Measurements from ENCODE around the gene KRT17. TPM values are rescaled to one million over a fixed set of nuclear protein-coding genes. Genes with fewer than 3 reads are reported as not detected.
A peak's percentile ranks its signal among the peaks of the same experiment; 100 is the strongest.
"Not testable (repeated sequence)": the region's sequence is repeated elsewhere in the genome, so short reads cannot be mapped to it uniquely, and the experiment has no call there.

Gene KRT17
- total RNA-seq, 1 donor from 2014 or later, result 0.32 TPM

DNA sequence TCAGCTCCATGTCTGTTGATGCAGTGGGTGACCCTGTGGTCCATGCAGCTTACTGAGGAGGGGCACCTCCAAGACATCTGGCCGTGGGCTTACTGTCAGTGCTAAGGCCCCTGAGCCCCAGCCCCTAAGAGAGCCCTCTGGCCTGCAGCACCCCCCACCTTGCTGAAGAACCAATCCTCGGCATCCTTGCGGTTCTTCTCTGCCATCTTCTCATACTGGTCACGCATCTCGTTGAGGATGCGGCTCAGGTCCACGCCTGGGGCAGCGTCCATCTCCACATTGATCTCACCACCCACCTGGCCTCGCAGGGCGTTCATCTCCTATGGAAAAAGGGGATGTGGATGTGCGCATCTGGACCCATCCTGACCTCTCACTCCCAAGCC lies 2.9 kb downstream of the KRT17 start:
- DNase-seq (ENCODE audit: low read depth), result not testable (repeated sequence)

DNA sequence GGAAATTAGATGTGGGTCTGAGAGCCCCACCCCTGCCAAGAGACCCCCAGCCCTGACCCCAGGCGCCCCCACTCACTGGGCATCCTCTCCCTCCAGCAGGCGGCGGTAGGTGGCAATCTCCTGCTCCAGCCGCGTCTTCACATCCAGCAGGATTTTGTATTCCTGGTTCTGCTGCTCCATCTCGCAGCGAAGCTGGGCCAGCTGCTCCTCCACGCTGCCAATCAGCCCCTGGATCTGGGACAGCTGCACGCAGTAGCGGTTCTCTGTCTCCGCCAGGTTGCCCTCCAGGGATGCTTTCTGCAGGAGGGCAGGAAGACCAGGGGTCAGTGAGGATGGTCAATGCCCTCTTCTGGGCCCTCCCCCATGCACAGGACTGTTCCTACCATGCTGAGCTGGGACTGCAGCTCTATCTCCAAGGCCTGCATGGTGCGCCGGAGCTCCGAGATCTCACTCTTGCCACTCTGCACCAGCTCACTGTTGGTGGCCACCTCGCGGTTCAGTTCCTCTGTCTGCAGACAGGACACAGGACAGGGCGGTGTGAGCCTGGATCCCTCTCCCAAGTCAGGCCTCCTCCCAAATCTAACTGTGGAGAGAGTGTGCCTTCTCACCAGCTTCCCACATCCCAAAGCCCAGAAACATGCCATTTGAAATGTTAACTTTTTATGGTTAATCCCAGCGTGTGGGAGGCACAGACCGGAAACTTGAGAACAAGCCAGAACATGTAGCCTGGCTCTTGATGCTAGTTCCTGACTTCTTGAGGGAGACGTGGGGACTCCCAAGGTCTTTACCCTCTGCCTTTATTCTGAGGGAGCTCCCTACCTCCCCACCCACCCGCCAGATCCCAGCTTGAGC lies 3.6 kb downstream of the KRT17 start:
- peak; percentile 25 for DNase-seq (ENCODE audit: low read depth)

DNA sequence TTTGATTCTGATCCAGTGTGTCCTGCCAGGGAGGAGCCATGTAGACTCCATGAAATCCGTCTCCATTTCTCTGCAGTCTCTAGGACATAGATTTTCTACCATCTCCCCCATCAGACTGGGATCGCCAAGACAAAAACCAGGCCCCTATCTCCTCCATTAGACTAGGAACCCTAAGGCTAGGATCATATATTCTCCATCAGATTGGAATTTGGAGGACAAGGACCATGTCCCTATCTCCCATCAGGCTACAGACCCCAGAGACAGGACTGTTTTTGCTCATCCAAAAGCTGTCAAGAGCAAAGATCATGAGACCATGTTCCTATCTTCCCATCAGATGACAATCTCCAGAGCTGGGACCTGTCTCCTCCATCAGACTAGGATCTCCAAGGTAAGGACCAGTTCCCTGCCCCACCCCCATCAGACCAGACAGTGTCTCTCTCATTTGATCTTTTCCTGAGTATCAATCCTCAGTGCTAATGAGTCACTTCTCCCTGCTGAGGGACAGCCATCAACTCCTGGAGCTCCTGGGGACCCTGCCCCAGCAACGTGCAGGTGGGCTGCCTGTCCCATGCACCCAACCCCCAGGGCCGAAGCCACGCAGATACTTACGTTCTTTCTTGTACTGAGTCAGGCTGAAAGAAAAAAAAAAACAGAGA lies 4.3 kb downstream of the KRT17 start:
- not testable (repeated sequence) for DNase-seq (ENCODE audit: low read depth)

DNA sequence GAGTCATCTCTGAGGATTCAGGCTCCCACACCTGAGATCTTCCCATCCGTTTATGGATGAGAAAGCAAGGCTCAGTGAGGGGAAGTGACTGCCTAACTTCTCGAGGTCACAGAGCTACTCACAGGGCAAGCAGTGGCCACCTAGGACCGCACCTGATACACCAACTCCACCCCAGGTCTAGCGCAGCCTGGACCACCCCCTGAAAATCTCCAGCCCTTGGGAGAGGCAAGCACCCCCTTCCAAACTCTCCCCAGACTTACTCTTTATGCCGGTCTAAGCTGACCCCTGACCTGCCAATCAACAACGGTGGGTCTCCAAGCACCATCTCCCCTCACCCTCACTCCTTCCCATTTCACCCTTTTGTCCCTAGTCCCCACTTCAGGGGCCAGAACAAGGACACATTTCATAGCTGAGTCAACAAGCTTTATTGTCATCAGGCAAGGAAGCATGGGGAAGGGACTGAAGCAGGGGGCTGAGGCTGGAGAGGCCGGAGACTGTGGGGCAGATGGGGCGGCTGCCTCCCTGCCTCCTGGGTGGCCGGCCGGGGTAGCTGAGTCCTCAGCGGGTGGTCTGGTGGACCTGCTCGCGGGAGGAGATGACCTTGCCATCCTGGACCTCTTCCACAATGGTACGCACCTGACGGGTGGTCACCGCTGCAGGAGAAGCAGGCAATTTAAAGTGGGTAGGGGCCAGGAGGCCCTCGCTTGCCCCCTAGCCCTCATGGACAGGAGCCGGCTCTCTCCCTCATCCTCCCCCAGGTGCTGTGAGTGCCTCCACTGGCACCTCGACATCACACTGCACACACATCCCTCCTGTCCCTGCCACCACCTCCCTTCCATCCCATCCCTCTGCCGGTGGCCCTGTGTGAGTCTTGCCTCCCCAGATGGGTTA lies 5.1 kb downstream of the KRT17 start:
- DNase-seq (ENCODE audit: low read depth), result no peak

DNA sequence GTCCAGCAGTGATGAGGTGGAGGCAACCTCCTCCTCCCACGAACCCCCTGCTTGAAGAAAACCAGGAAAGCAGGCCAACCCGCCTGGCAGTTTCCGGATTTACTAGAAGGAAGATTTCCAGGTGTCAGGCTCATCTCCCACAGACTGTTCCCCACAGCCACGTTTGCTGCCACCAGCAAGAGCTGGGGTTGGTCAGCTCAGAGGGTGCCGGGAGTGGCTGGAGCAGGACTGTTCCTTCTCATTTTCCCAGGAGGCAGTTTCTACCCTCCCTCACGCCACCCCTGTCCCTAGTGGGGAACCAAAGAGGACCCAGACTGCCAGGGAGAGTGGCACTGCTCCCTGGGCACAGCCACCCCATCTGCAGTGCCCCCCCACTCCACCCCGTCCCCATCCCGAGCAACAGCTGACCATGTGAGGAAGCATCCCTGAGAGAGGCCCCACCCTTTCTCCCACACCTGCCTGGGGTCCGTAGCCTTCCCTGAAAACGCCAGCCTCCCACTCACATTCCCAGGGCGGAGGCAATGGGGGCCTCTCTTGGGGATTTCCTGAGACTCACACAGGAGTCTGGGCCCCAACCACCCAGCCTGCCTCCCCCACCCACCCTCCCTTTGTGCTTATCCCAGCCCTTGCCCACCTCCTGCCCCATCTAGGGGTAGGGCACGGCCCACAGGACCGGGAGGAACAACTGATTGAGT lies 5.9 kb downstream of the KRT17 start:
- no peak for DNase-seq (ENCODE audit: low read depth)

DNA sequence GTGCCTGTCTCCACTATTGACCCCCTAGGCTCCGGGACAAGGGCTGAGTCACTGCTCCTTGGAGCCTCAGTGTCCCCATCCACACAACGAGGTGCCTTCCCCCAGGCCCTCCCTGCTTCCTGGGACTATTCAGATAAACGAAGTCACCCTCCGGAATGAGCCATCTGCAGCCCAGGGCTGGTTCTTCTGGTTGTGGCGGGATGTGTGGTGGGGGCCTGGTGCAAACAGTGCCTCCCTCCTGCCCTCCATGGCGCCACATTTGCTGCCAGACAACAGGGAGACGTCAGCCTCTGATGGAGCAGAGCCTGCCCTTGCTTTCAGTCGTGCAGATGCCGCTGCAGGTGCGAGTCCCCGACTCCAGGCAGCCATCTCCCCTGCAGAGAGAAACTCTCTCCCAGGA lies 6.7 kb downstream of the KRT17 start:
- no peak for DNase-seq (ENCODE audit: low read depth)

DNA sequence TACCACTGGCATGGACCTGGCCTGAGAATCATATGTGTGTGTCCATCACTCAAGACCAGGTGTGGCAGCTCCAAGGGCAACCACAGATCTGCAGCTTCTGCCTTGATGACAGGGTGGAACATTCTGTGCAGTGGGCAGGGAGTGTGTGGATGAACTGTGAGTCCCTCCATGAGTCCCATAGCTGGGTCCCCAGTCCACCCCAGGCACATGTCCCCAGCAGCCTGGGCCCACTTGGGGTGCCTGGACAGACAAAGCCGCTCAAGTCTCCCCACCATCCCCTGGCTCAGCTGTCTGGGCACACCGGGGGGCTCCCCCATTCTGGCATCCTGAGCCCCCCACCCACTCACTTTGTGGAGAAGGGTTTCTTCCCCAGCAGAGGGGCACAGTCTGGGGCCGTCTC lies 7.2 kb downstream of the KRT17 start:
- no peak for DNase-seq (ENCODE audit: low read depth)

DNA sequence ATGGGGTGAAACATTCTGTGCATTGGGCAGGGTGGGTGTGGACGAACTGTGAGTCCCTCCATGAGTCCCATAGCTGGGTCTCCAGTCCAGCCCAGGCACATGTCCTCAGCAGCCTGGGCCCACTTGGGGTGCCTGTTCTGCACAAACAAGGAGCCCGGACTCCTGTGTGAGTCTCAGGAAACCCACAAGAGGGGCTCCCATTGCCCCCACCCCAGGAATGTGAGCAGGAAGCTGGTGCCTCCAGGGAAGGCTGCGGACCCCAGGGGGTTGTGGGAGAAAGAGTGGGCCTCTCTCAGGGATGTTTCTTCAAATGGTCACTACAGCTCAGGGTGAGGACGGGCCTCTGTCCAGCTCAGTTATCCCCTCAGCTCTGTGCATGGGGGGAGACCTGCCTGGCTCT lies 7.9 kb downstream of the KRT17 start:
- DNase-seq (ENCODE audit: low read depth), result not testable (repeated sequence)

DNA sequence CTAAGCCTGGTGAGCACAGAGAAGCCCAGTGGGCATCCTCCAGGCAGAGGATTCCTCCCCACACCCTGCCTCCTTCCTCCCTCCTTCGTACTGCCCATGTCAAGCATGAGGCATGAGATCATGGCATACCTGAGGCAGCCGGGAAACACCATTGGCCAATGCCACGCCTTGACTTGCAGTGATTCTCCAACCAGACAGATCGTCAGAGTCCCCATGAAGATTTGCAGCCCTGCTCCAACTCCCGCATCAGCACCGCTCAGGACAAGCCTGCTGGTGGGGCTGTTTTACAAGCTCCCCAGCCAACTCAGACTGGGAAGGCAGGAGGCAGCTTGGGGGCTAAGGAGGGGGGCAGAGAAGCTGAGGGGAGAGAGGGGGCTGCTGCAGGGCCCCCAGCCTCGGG lies 8.9 kb downstream of the KRT17 start:
- DNase-seq (ENCODE audit: low read depth), result no peak

DNA sequence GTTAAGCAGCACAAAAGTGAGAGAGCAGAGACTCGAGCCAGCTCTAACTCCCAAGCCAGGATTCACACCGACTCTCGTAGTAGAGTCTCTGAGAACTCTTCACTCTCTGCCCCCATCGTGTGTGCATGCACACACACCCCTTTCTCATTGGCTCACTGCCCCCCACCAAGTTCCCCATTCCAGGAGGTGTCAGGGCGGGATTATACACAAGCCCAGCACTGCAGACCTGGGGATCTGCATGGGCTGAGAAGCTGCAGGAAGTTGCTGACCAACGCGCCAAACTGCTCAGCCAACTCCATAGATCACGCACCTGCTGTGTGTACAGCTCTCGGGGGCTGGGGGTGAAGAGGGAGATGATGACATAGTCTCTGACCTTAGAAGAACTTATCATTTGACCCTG lies 9.6 kb downstream of the KRT17 start:
- DNase-seq (ENCODE audit: low read depth), result not testable (repeated sequence)

DNA sequence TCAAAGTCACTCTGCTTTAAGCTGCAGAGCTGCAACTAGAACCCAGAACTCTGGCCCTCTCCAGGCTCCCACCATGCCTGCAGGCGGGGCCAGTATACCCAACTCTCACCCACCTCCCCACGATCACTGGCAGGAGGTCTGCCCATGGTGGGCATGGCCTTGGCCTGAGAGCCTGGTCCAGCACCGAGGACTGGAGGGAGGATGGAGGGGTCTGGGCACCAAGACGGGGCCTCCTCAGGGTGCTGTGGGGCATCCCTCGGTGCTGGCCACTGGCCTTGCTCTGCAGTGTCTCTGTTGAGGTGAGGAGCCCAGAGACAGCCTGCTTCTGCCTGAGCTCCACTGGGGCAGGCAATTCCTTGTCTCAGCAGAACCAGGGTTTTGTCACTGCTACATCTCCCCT lies 10.3 kb downstream of the KRT17 start:
- no peak for DNase-seq (ENCODE audit: low read depth)

DNA sequence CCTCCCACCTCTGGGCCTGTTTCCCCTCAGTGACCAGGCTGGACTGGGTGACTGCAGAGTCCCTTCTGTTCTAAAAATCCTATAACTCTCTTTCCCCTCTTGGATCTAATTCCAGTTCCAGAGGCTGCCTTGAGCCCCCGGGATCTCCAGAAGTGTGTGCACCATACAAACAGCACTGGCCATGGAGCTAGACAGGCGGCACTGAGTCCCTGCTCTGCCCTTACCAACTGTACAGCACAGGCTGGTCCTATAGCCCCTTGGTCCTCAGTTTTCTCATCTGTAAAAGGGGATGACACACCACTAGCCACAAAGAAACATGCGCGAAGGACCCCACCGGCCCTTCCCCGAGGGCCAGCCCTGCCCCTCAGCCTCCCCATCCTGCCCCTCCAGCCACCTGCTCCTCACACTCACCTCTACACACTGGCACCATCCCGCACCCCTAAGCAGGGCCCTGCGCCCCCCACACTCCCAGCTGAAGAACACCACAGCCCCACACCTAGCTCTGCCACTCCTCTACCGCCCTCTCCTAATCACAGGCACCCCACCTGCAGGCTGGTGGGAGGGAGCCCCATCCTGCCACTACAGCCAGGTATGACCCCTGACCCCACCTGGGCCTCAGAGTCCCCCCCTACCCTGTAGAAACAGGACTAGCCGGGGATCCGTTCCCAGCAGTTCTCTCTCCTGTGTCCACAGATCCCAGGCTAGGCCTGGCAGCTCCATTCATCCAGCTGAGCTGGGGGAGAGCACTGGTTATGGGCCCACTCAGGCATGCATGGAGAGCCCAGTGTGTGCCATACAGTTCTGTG lies 10.9 kb downstream of the KRT17 start:
- no peak for DNase-seq (ENCODE audit: low read depth)

DNA sequence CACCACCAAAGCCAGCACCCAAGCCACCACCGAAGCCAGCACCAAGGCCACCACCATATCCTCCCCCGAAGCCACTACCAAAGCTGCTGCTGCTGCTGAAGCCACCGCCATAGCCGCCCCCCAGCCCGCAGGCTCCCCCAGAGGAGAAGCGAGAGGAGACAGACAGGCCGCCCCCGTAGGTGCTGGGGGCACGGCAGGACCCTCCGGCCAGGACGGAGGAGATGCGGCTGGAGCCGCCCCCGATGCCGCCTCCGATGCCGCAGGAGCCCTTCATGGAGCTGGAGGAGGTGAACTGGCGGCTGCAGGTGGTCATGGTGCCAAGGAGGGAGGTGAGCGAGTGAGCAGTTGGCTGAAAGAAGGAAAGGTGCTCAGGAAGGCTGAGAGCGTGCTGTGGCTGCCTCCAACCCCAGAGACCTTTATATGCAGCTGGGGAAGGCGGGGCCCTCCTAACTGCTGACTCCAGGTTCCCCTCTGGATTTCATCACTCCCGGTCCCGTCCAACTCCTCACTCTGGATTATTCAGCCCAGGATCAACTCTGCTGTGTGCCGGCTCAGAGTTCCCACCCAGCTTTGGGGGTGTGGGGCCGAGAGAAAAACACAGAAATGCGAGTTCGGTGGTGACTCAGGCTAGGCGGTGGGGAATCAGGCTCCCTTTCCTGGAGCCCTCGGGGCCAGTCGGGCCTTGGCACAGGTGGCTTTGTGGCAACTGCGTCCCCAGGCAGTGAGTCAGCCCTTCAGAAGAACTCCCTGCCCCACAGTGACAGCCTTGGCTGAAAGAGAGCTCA lies 11.8 kb downstream of the KRT17 start, which contains the start of gene KRT16:
Gene KRT16 (minus strand): TSS at position 392 of the 785 bp plus-strand sequence. CDS start 79 bp downstream, at position 313.
- peak; percentile 68 for DNase-seq (ENCODE audit: low read depth)

DNA sequence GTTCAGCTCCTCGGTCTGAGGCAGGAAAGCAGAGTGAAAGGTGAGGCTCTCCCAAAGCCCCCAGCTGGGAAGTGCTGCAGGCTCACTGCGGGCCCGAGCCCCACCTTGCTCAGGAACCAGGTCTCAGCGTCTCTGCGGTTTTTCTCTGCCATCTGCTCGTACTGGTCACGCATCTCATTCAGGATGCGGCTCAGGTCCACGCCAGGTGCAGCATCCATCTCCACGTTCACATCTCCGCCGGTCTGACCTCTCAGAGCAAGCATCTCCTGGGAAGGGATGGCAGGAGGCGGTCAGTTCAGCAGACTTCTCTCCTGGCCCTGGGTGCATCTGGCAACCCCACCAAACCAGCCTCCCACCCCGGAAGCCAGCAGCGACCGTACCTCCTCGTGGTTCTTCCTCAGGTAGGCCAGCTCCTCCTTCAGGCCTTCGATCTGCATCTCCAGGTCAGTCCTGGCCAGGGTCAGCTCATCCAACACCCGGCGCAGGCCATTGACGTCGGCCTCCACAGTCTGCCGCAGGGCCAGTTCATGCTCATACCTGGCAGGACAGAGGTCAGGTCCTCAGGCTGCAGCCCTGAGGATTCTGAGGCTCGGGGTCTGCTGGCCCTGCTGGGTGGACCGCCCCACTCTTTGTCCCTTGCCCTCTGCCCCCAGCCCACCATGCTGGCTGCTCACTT lies 13.3 kb downstream of the KRT17 start:
- no peak for DNase-seq (ENCODE audit: low read depth)

DNA sequence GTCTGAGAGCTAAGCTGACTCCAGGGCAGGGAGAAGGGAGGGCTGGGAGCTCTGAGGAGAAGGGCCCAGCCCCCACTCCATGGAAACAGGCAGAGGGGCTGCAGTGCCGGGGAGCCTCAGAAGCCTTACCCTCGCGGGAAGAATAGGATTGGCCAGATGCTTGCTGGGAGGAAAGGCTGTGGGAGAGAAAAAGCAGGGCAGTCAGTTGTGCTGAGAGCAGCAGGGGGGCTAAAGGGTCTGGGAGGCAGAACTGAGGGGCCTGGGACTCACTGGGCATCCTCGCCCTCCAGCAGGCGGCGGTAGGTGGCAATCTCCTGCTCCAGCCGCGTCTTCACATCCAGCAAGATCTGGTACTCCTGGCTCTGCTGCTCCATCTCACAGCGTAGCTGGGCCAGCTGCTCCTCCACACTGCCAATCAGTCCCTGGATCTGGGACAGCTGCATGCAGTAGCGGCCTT lies 14.3 kb downstream of the KRT17 start:
- peak; percentile 35 for DNase-seq (ENCODE audit: low read depth)

DNA sequence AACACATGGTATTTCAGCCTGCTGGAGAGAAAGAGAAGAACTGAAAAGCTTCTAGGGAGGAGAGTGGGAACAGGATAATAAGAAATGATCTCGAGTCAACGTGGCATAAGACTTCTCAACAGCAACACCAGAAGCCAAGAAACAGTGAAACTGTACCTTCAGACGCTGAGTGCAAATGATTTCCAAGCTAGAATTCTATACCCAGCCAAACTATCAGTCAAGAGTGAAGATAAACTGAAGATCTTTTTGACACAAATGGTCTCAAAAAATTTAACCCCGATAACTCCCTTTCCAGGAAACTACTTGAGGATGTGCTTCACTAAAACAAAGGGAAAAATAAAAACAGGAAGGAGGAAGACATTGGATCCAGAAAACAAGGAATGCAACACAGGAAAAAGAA lies 17.4 kb downstream of the KRT17 start:
- DNase-seq (ENCODE audit: low read depth), result not testable (repeated sequence)

DNA sequence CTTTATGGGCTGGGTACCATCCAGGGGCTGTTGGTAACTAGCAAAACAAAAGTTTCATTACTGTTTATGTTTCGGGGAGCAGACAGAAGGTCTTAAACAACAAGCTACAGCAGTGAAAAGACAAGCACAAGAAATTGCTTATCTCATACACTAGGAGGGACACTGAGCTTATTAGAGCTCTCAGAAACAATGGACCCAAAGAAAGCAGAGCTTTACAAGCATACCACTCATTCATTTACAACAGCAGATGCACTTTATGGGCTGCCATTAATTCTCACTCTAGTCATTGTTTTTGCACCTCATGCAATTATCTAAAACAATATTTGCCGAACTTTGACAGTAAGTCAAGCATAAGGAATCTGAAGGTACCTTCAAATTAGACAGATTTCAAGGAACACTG lies 21.9 kb downstream of the KRT17 start:
- DNase-seq (ENCODE audit: low read depth), result no peak

DNA sequence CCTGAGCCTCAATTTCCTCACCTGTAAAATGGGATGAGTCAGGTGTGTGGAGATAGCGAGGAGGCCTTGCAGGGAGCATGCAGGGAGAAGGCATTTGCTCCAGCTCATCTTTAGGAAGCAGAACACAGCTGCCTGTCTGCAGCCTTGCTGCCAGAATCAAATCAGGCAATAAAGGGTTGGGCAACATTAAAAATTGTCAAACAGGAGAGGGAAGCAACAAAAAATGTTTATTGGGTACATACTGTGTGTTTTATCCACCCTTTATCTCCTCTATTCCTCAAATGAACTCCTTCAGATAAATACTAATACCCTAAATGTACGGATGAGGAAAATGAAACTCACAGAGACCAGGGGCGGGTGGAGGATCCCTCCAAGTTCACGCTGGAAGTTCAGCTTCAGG lies 24.1 kb downstream of the KRT17 start:
- no peak for DNase-seq (ENCODE audit: low read depth)

DNA sequence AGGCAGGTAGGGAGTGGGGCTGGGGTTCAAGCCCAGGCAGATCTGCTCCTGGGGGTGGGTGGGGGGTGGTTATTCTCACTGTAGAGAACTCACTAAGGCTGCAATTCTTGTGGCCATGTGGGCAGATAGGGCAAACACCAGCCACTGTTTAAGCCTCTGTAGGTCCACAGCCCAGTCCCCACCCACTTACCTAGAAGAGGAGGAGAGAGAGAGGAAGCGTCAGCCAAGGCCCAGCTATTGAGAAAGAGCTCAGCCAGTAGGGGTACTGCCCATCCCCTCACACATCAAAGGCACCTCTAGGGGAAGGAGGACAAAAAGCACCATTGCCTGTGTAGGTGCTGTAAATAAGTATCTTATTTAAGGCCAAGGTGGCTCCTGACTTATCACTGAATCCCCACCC lies 24.7 kb downstream of the KRT17 start:
- no peak for DNase-seq (ENCODE audit: low read depth)

All from myocyte (in vitro differentiated cells).